ENCODE measurements around the gene PSMC6.
"Not testable (repeated sequence)": the region's sequence is repeated elsewhere in the genome, so short reads cannot be mapped to it uniquely, and the experiment has no call there.

PSMC6 gene

GRCh38 chr14:52723514-52724359 is 16.7 kb downstream of the PSMC6 start:
- Histone ChIP-seq H3K9me3 (ENCODE audit: insufficient read depth, low read depth, low read length) (no peaks in the 10 kb centered on the region), H3K27ac (ENCODE audit: low read length) (no peak overlapping the region), H3K27me3 (ENCODE audit: insufficient read depth, low read length) (no peaks in the 10 kb centered on the region), H3K9ac (ENCODE audit: low read depth, low read length) (no peak overlapping the region), H3K4me3 (ENCODE audit: low read length) (no peak overlapping the region), H3K4me1 (ENCODE audit: insufficient read depth, low read length) (no peaks in the 10 kb centered on the region), H3K36me3 (ENCODE audit: insufficient read depth, low read depth, low read length) (peaks cover 95% of the 10 kb centered on the region)

GRCh38 chr14:52724360-52724644 is 17.3 kb downstream of the PSMC6 start:
- Histone ChIP-seq H3K4me1 (ENCODE audit: insufficient read depth, low read length) (no peaks in the 10 kb centered on the region), H3K27me3 (ENCODE audit: insufficient read depth, low read length) (no peaks in the 10 kb centered on the region), H3K9me3 (ENCODE audit: insufficient read depth, low read depth, low read length) (no peaks in the 10 kb centered on the region), H3K36me3 (ENCODE audit: insufficient read depth, low read depth, low read length) (peaks cover 91% of the 10 kb centered on the region), H3K9ac (ENCODE audit: low read depth, low read length) (no peak overlapping the region), H3K27ac (ENCODE audit: low read length) (no peak overlapping the region), H3K4me3 (ENCODE audit: low read length) (no peak overlapping the region)

- not testable (repeated sequence) for H3K9ac ChIP-seq (ENCODE audit: low read depth, low read length); H3K27ac ChIP-seq (ENCODE audit: low read length); H3K9me3 ChIP-seq (ENCODE audit: insufficient read depth, low read depth, low read length); H3K4me1 ChIP-seq (ENCODE audit: insufficient read depth, low read length); H3K4me3 ChIP-seq (ENCODE audit: low read length); H3K27me3 ChIP-seq (ENCODE audit: insufficient read depth, low read length)
- peaks cover 59% of the 10 kb centered on the region for H3K36me3 ChIP-seq (ENCODE audit: insufficient read depth, low read depth, low read length)
Measured at GRCh38 chr14:52727509-52727908, 20.5 kb downstream of the PSMC6 start.

- H3K27me3 ChIP-seq (ENCODE audit: insufficient read depth, low read length); H3K9ac ChIP-seq (ENCODE audit: low read depth, low read length); H3K4me1 ChIP-seq (ENCODE audit: insufficient read depth, low read length); H3K27ac ChIP-seq (ENCODE audit: low read length); H3K9me3 ChIP-seq (ENCODE audit: insufficient read depth, low read depth, low read length): not testable (repeated sequence)
- Histone ChIP-seq H3K36me3 (ENCODE audit: insufficient read depth, low read depth, low read length) (peaks cover 54% of the 10 kb centered on the region), H3K4me3 (ENCODE audit: low read length) (peak overlapping the region; percentile 65; the same call in 1 of the 2 replicates)
Measured at GRCh38 chr14:52729035-52729434, 22.0 kb downstream of the PSMC6 start.

- H3K27ac ChIP-seq (ENCODE audit: low read length): no peak overlapping the region
Measured at GRCh38 chr14:52729585-52729924, 22.6 kb downstream of the PSMC6 start.

GRCh38 chr14:52729925-52730708 is 23.1 kb downstream of the PSMC6 start, which contains the start of gene STYX:
TSS of gene STYX (plus strand) at chr14:52730166. CDS start at chr14:52730475, 309 bp downstream.
- Histone ChIP-seq H3K9me3 (ENCODE audit: insufficient read depth, low read depth, low read length) (no peaks in the 10 kb centered on the region), H3K36me3 (ENCODE audit: insufficient read depth, low read depth, low read length) (peaks cover 49% of the 10 kb centered on the region), H3K27ac (ENCODE audit: low read length) (peak within 1 kb of the TSS; percentile 91)

More at GRCh38 chr14:52729585-52729924, 22.6 kb downstream of the PSMC6 start:
- H3K4me3 ChIP-seq (ENCODE audit: low read length): peak overlapping the region; percentile 65
- H3K27me3 ChIP-seq (ENCODE audit: insufficient read depth, low read length): no peaks in the 10 kb centered on the region
- peaks cover 54% of the 10 kb centered on the region for H3K36me3 ChIP-seq (ENCODE audit: insufficient read depth, low read depth, low read length)
- peaks cover 6% of the 10 kb centered on the region for H3K4me1 ChIP-seq (ENCODE audit: insufficient read depth, low read length)
- no peaks in the 10 kb centered on the region for H3K9me3 ChIP-seq (ENCODE audit: insufficient read depth, low read depth, low read length)
- peak overlapping the region; percentile 64; the same call in 1 of the 2 replicates for H3K9ac ChIP-seq (ENCODE audit: low read depth, low read length)

GRCh38 chr14:52730709-52731111 is 23.7 kb downstream of the PSMC6 start:
- H3K4me3 ChIP-seq (ENCODE audit: low read length): peak overlapping the region; percentile 95
- H3K27me3 ChIP-seq (ENCODE audit: insufficient read depth, low read length): no peaks in the 10 kb centered on the region
- peaks cover 43% of the 10 kb centered on the region for H3K36me3 ChIP-seq (ENCODE audit: insufficient read depth, low read depth, low read length)
- peaks cover 9% of the 10 kb centered on the region for H3K4me1 ChIP-seq (ENCODE audit: insufficient read depth, low read length)
- H3K9ac ChIP-seq (ENCODE audit: low read depth, low read length): peak overlapping the region; percentile 91
- H3K9me3 ChIP-seq (ENCODE audit: insufficient read depth, low read depth, low read length): no peaks in the 10 kb centered on the region
- H3K27ac ChIP-seq (ENCODE audit: low read length): peak overlapping the region; percentile 91

More at GRCh38 chr14:52729925-52730708, 23.1 kb downstream of the PSMC6 start, which contains the start of gene STYX:
- H3K4me1 ChIP-seq (ENCODE audit: insufficient read depth, low read length): peaks cover 6% of the 10 kb centered on the region
- H3K4me3 ChIP-seq (ENCODE audit: low read length): peak within 1 kb of the TSS; percentile 95
- H3K9ac ChIP-seq (ENCODE audit: low read depth, low read length): peak within 1 kb of the TSS; percentile 91
- H3K27me3 ChIP-seq (ENCODE audit: insufficient read depth, low read length): no peaks in the 10 kb centered on the region

- no peaks in the 10 kb centered on the region for H3K9me3 ChIP-seq (ENCODE audit: insufficient read depth, low read depth, low read length)
- H3K9ac ChIP-seq (ENCODE audit: low read depth, low read length): no peak overlapping the region
- peaks cover 13% of the 10 kb centered on the region for H3K4me1 ChIP-seq (ENCODE audit: insufficient read depth, low read length)
- H3K36me3 ChIP-seq (ENCODE audit: insufficient read depth, low read depth, low read length): peaks cover 16% of the 10 kb centered on the region; the same call in 1 of the 2 replicates
- H3K27ac ChIP-seq (ENCODE audit: low read length): no peak overlapping the region
- H3K27me3 ChIP-seq (ENCODE audit: insufficient read depth, low read length): no peaks in the 10 kb centered on the region
- H3K4me3 ChIP-seq (ENCODE audit: low read length): no peak overlapping the region
Measured at GRCh38 chr14:52733824-52734223, 26.8 kb downstream of the PSMC6 start.

GRCh38 chr14:52735921-52736489 is 29.0 kb downstream of the PSMC6 start:
- H3K9ac ChIP-seq (ENCODE audit: low read depth, low read length): no peak overlapping the region
- peaks cover 17% of the 10 kb centered on the region for H3K4me1 ChIP-seq (ENCODE audit: insufficient read depth, low read length)
- no peaks in the 10 kb centered on the region for H3K9me3 ChIP-seq (ENCODE audit: insufficient read depth, low read depth, low read length)
- no peaks in the 10 kb centered on the region for H3K27me3 ChIP-seq (ENCODE audit: insufficient read depth, low read length)
- H3K4me3 ChIP-seq (ENCODE audit: low read length): no peak overlapping the region
- H3K36me3 ChIP-seq (ENCODE audit: insufficient read depth, low read depth, low read length): peaks cover 15% of the 10 kb centered on the region; the same call in 1 of the 2 replicates
- H3K27ac ChIP-seq (ENCODE audit: low read length): no peak overlapping the region

- Histone ChIP-seq H3K9me3 (ENCODE audit: insufficient read depth, low read depth, low read length) (no peaks in the 10 kb centered on the region), H3K9ac (ENCODE audit: low read depth, low read length) (no peak overlapping the region), H3K4me3 (ENCODE audit: low read length) (no peak overlapping the region), H3K4me1 (ENCODE audit: insufficient read depth, low read length) (peaks cover 15% of the 10 kb centered on the region), H3K27ac (ENCODE audit: low read length) (no peak overlapping the region), H3K36me3 (ENCODE audit: insufficient read depth, low read depth, low read length) (peaks cover 9% of the 10 kb centered on the region; the same call in 1 of the 2 replicates), H3K27me3 (ENCODE audit: insufficient read depth, low read length) (no peaks in the 10 kb centered on the region)
Measured at GRCh38 chr14:52738409-52738808, 31.4 kb downstream of the PSMC6 start.

- Histone ChIP-seq H3K4me1 (ENCODE audit: insufficient read depth, low read length) (peaks cover 8% of the 10 kb centered on the region; the same call in 1 of the 2 replicates), H3K9ac (ENCODE audit: low read depth, low read length) (no peak overlapping the region), H3K9me3 (ENCODE audit: insufficient read depth, low read depth, low read length) (no peaks in the 10 kb centered on the region), H3K27me3 (ENCODE audit: insufficient read depth, low read length) (no peaks in the 10 kb centered on the region), H3K27ac (ENCODE audit: low read length) (no peak overlapping the region), H3K36me3 (ENCODE audit: insufficient read depth, low read depth, low read length) (peaks cover 8% of the 10 kb centered on the region; the same call in 1 of the 2 replicates), H3K4me3 (ENCODE audit: low read length) (no peak overlapping the region)
Measured at GRCh38 chr14:52740751-52741150, 33.8 kb downstream of the PSMC6 start.

Measured in iPS-20b (cell line).